GM20000 (cell line): ENCODE data around the gene PLPPR5.

Source experiments
- DNase-seq: peaks from one replicate; pipeline ENCODE4 v3.0.0; 2012; ENCODE audit warnings: low spot score
- CTCF ChIP-seq: IDR thresholded peaks from 2 replicates; pipeline ENCODE4 v1.5.1; 2012; ENCODE audit warnings: mild to moderate bottlenecking, control low read depth; ENCODE audit errors: extremely low read depth, missing control alignments

The PLPPR5 gene

GRCh38 chr1:98947071-98947470 is 57.6 kb downstream of the PLPPR5 start:
- TF ChIP-seq CTCF = no peak
- DNase-seq = no peak

GRCh38 chr1:98940722-98941079 is 64.0 kb downstream of the PLPPR5 start:
- no peak for DNase-seq
- TF ChIP-seq CTCF = no peak

GRCh38 chr1:98940069-98940721 is 64.5 kb downstream of the PLPPR5 start:
- TF ChIP-seq CTCF = no peak

GRCh38 chr1:98939471-98939870 is 65.2 kb downstream of the PLPPR5 start:
- no peak for TF ChIP-seq CTCF

More at GRCh38 chr1:98940069-98940721, 64.5 kb downstream of the PLPPR5 start:
- DNase-seq = no peak

GRCh38 chr1:98937347-98937746 is 67.3 kb downstream of the PLPPR5 start:
- TF ChIP-seq CTCF = no peak

More at GRCh38 chr1:98939471-98939870, 65.2 kb downstream of the PLPPR5 start:
- no peak for DNase-seq

GRCh38 chr1:98932184-98932583 is 72.5 kb downstream of the PLPPR5 start:
- DNase-seq = no peak
- no peak for TF ChIP-seq CTCF

More at GRCh38 chr1:98937347-98937746, 67.3 kb downstream of the PLPPR5 start:
- no peak for DNase-seq

- no peak for TF ChIP-seq CTCF
- DNase-seq = no peak
Observed at GRCh38 chr1:98931128-98931835, 73.4 kb downstream of the PLPPR5 start.
